WTC11 (cell line): ENCODE results near the gene GAS2L1. TPM values are rescaled to one million over a fixed set of nuclear protein-coding genes. Genes with fewer than 3 reads are reported as not detected.

Experiments
- ATAC-seq: fragments of 200-7000 bp; cut with Tn5 transposase; 2 replicates; pipeline ENCODE4 v1.10.0; 2021; ENCODE audit warnings: mild to moderate bottlenecking, moderate library complexity
- CTCF ChIA-PET: fragments of 300-600 bp; sonication (Branson Sonifier 250); formaldehyde crosslinking; loops from one replicate; lab custom pipeline; 2021; ENCODE audit warnings: antibody characterized with exemption; lab: Charles Lee
- POLR2A ChIA-PET: fragments of 350-600 bp; sonication (Branson Sonifier 250); formaldehyde crosslinking; loops from one replicate; lab custom pipeline; 2021; ENCODE audit warnings: antibody characterized with exemption; lab: Charles Lee
- DNase-seq: peaks from one replicate; pipeline ENCODE4 v3.0.0; 2021; ENCODE audit warnings: low spot score
- H3K27ac Mint-ChIP-seq: 2 replicates; pipeline ENCODE4 v1.8.0; 2021; ENCODE audit warnings: mixed read lengths
- H3K27me3 Mint-ChIP-seq: 2 replicates; pipeline ENCODE4 v1.8.0; 2021; ENCODE audit warnings: low read depth, mild to moderate bottlenecking, moderate library complexity, mixed read lengths
- H3K36me3 Mint-ChIP-seq: 2 replicates; pipeline ENCODE4 v1.8.0; 2021; ENCODE audit warnings: mixed read lengths
- H3K4me1 Mint-ChIP-seq: 2 replicates; pipeline ENCODE4 v1.8.0; 2022; ENCODE audit warnings: mixed read lengths
- H3K4me3 Mint-ChIP-seq: 2 replicates; pipeline ENCODE4 v1.8.0; 2021; ENCODE audit warnings: mild to moderate bottlenecking, moderate library complexity, mixed read lengths
- H3K9me3 Mint-ChIP-seq: 2 replicates; pipeline ENCODE4 v1.8.0; 2021; ENCODE audit warnings: mixed read lengths
- ATF1 ChIP-seq: sonication (generic); formaldehyde crosslinking; IDR thresholded peaks from 2 replicates; pipeline ENCODE4 v1.8.1; 2023; ENCODE audit warnings: mild to moderate bottlenecking, moderate library complexity, missing genetic modification reagents
- CREM ChIP-seq: sonication (generic); formaldehyde crosslinking; IDR thresholded peaks from 2 replicates; pipeline ENCODE4 v1.8.1; 2022; ENCODE audit warnings: mild to moderate bottlenecking, missing genetic modification reagents, moderate library complexity
- EMX1 ChIP-seq: fragments of 250-450 bp; sonication (Bioruptor Pico); IDR thresholded peaks from 2 replicates; pipeline ENCODE4 v1.8.0; 2021; ENCODE audit warnings: mild to moderate bottlenecking
- ESRRA ChIP-seq: sonication (generic); formaldehyde crosslinking; IDR thresholded peaks from 2 replicates; pipeline ENCODE4 v1.8.1; 2022; ENCODE audit warnings: mild to moderate bottlenecking, missing genetic modification reagents, borderline replicate concordance
- ETV6 ChIP-seq: sonication (generic); formaldehyde crosslinking; IDR thresholded peaks from 2 replicates; pipeline ENCODE4 v1.8.1; 2022; ENCODE audit warnings: mild to moderate bottlenecking, missing genetic modification reagents
- FOXK1 ChIP-seq: sonication (generic); formaldehyde crosslinking; IDR thresholded peaks from 2 replicates; pipeline ENCODE4 v1.8.0; 2022; ENCODE audit warnings: mild to moderate bottlenecking, moderate library complexity, missing genetic modification reagents
- IRF2 ChIP-seq: sonication (generic); formaldehyde crosslinking; IDR thresholded peaks from 2 replicates; pipeline ENCODE4 v1.8.0; 2022; ENCODE audit warnings: low read depth, missing genetic modification reagents, borderline replicate concordance
- JAZF1 ChIP-seq: fragments of 250-450 bp; sonication (Bioruptor Pico); IDR thresholded peaks from 2 replicates; pipeline ENCODE4 v1.9.0; 2021; ENCODE audit warnings: moderate library complexity, mild to moderate bottlenecking, inconsistent platforms
- MYBL2 ChIP-seq: sonication (generic); formaldehyde crosslinking; IDR thresholded peaks from 2 replicates; pipeline ENCODE4 v1.8.1; 2023; ENCODE audit warnings: mild to moderate bottlenecking, moderate library complexity, missing genetic modification reagents
- NFATC4 ChIP-seq: fragments of 250-450 bp; sonication (Bioruptor Pico); IDR thresholded peaks from 2 replicates; pipeline ENCODE4 v1.9.0; 2021; ENCODE audit warnings: mild to moderate bottlenecking
- NR2C2 ChIP-seq: sonication (generic); formaldehyde crosslinking; IDR thresholded peaks from 2 replicates; pipeline ENCODE4 v1.8.0; 2022; ENCODE audit warnings: mild to moderate bottlenecking, missing genetic modification reagents
- NR3C1 ChIP-seq: sonication (generic); formaldehyde crosslinking; conservative IDR thresholded peaks from 2 replicates; pipeline ENCODE4 v1.8.1; 2023; ENCODE audit warnings: low read depth, mild to moderate bottlenecking, missing genetic modification reagents
- SMAD4 ChIP-seq: sonication (generic); formaldehyde crosslinking; IDR thresholded peaks from 2 replicates; pipeline ENCODE4 v1.8.0; 2022; ENCODE audit warnings: mild to moderate bottlenecking, missing genetic modification reagents
- SP1 ChIP-seq: sonication (generic); formaldehyde crosslinking; conservative IDR thresholded peaks from 2 replicates; pipeline ENCODE4 v1.8.1; 2022; ENCODE audit warnings: missing genetic modification reagents
- TEAD1 ChIP-seq: sonication (generic); formaldehyde crosslinking; IDR thresholded peaks from 2 replicates; pipeline ENCODE4 v1.8.0; 2022; ENCODE audit warnings: mild to moderate bottlenecking, missing genetic modification reagents
- ZBTB21 ChIP-seq: sonication (generic); formaldehyde crosslinking; IDR thresholded peaks from 2 replicates; pipeline ENCODE4 v1.8.1; 2023; ENCODE audit warnings: mild to moderate bottlenecking, missing genetic modification reagents, borderline replicate concordance
- ZNF396 ChIP-seq: fragments of 250-450 bp; sonication (Bioruptor Pico); IDR thresholded peaks from 2 replicates; pipeline ENCODE4 v1.8.0; 2021; ENCODE audit warnings: mild to moderate bottlenecking, moderate library complexity, borderline replicate concordance
- total RNA-seq: library from RNA; stranded (reverse); gene quantifications from 3 replicates; pipeline ENCODE4 v1.2.3, GENCODE V29; 2021
- TF ChIP-seq, protein P1 (sequence below): fragments of 250-450 bp; sonication (Bioruptor Pico); IDR thresholded peaks from 2 replicates; pipeline ENCODE4 v1.9.0; 2021; ENCODE audit warnings: mild to moderate bottlenecking
- TF ChIP-seq, protein P2 (sequence below): sonication (generic); formaldehyde crosslinking; IDR thresholded peaks from 2 replicates; pipeline ENCODE4 v1.8.1; 2022; ENCODE audit warnings: mild to moderate bottlenecking, moderate library complexity, missing genetic modification reagents
- TF ChIP-seq, protein P3 (sequence below): sonication (generic); formaldehyde crosslinking; IDR thresholded peaks from 2 replicates; pipeline ENCODE4 v1.8.0; 2023; ENCODE audit warnings: missing genetic modification reagents
- TF ChIP-seq, protein P4 (sequence below): sonication (generic); formaldehyde crosslinking; IDR thresholded peaks from 2 replicates; pipeline ENCODE4 v1.8.1; 2023; ENCODE audit warnings: mild to moderate bottlenecking, missing genetic modification reagents, moderate library complexity
- TF ChIP-seq, protein P5 (sequence below): sonication (generic); formaldehyde crosslinking; IDR thresholded peaks from 2 replicates; pipeline ENCODE4 v1.8.0; 2022; ENCODE audit warnings: mild to moderate bottlenecking, missing genetic modification reagents
- TF ChIP-seq, protein P6 (sequence below): sonication (generic); formaldehyde crosslinking; IDR thresholded peaks from 2 replicates; pipeline ENCODE4 v1.8.0; 2022; ENCODE audit warnings: mild to moderate bottlenecking, missing genetic modification reagents
- TF ChIP-seq, protein P7 (sequence below): sonication (generic); formaldehyde crosslinking; IDR thresholded peaks from 2 replicates; pipeline ENCODE4 v1.8.1; 2023; ENCODE audit warnings: mild to moderate bottlenecking, missing genetic modification reagents
- TF ChIP-seq, protein P8 (sequence below): sonication (generic); formaldehyde crosslinking; conservative IDR thresholded peaks from 2 replicates; pipeline ENCODE4 v1.8.1; 2022; ENCODE audit warnings: mild to moderate bottlenecking, missing genetic modification reagents

Gene GAS2L1
- total RNA-seq, 1 experiment from 2014 or later = 19.9 TPM

DNA sequence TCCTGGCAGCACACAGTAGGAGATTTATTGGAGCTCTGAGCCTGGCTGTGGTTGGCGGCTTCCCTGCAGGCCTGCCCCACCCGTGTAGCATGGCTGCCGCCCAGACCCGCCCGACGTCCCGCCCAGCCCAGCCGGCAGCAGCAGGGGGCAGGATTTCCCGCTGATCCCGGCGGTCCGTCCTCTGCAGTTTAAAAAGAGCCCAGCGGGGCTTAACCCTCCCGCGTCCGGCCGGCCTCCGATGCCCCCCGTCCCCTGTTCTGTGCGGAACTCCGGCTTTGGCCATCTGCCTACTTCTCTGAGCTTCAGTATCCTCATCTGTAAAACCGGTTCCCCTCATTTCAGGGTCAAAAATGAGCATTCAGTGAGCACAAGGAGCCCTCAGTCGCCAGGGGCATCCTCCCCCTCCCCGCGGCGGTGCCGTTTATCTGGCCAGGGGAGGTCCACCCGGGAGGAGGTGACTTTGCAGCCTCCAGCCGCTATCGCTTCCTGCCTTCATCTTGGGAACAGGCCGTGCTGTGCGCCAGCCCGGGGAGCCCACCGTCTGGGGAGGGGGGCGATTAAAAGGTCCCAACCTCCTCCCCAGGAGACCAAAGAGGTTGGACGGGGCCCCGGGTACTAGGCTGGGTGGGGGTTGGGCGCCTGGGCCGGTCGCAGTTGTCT, at the start of gene GAS2L1 (continued):
- no peak for TF ChIP-seq NR3C1
- TF ChIP-seq, protein P1, sequence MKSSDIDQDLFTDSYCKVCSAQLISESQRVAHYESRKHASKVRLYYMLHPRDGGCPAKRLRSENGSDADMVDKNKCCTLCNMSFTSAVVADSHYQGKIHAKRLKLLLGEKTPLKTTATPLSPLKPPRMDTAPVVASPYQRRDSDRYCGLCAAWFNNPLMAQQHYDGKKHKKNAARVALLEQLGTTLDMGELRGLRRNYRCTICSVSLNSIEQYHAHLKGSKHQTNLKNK (CRISPR knock-in tag) = no peak
- TF ChIP-seq, protein P2, sequence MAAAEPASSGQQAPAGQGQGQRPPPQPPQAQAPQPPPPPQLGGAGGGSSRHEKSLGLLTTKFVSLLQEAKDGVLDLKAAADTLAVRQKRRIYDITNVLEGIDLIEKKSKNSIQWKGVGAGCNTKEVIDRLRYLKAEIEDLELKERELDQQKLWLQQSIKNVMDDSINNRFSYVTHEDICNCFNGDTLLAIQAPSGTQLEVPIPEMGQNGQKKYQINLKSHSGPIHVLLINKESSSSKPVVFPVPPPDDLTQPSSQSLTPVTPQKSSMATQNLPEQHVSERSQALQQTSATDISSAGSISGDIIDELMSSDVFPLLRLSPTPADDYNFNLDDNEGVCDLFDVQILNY = no peak; the same call in 1 of the 2 replicates
- TF ChIP-seq, protein P3, sequence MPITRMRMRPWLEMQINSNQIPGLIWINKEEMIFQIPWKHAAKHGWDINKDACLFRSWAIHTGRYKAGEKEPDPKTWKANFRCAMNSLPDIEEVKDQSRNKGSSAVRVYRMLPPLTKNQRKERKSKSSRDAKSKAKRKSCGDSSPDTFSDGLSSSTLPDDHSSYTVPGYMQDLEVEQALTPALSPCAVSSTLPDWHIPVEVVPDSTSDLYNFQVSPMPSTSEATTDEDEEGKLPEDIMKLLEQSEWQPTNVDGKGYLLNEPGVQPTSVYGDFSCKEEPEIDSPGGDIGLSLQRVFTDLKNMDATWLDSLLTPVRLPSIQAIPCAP (CRISPR knock-in tag) = no peak
- no peak for TF ChIP-seq ATF1 (CRISPR knock-in tag)
- no peak for TF ChIP-seq NFATC4 (CRISPR knock-in tag)
- TF ChIP-seq ESRRA = no peak
- no peak for TF ChIP-seq MYBL2 (CRISPR knock-in tag)
- no peak for TF ChIP-seq JAZF1 (CRISPR knock-in tag)
- TF ChIP-seq IRF2 = no peak

DNA sequence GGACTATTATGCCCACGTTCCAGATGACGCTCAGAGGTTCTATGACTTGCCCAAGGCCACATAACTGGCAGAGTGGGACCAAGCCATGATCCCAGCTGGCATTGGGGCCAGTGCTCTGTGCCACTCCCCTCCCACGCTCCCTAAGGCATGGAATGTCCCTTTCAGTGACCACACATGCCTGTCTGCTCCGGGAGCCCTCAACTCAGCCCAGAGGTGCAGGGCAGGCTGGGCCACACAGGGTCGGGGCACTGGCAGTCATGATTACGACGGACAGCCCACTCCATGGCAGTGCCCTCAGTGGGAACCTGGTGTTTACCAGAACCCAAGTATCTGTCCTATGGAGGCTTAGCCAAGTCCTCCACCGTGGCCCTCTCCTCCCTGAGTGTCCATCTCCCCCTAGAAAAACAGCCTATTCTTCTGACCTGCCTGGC, 48.7 kb upstream of the GAS2L1 start:
- CTCF ChIA-PET = interaction anchor here (0.8 to 9.0 kb wide), 3 partner anchors 9 to 103 kb away, joined by 3 to 52 read pairs (median 3); no protein-coding TSS in a partner anchor
- peaks cover 3% of the 10 kb centered on the region; the same call in 1 of the 2 replicates for H3K36me3 Mint-ChIP-seq
- H3K4me1 Mint-ChIP-seq = peaks cover 3% of the 10 kb centered on the region; the same call in 1 of the 2 replicates
- POLR2A ChIA-PET = no interaction called here
- no peaks in the 10 kb centered on the region for H3K27me3 Mint-ChIP-seq
- DNase-seq = no peak
- H3K27ac Mint-ChIP-seq = 0 out of 2 replicates have a peak overlapping the region, but pooled peaks have one; percentile 63
- H3K9me3 Mint-ChIP-seq = no peaks in the 10 kb centered on the region
- ATAC-seq = no peak
- no peak for TF ChIP-seq NR3C1
- TF ChIP-seq ZBTB21 (CRISPR knock-in tag) = no peak
- H3K4me3 Mint-ChIP-seq = no peak overlapping the region

DNA sequence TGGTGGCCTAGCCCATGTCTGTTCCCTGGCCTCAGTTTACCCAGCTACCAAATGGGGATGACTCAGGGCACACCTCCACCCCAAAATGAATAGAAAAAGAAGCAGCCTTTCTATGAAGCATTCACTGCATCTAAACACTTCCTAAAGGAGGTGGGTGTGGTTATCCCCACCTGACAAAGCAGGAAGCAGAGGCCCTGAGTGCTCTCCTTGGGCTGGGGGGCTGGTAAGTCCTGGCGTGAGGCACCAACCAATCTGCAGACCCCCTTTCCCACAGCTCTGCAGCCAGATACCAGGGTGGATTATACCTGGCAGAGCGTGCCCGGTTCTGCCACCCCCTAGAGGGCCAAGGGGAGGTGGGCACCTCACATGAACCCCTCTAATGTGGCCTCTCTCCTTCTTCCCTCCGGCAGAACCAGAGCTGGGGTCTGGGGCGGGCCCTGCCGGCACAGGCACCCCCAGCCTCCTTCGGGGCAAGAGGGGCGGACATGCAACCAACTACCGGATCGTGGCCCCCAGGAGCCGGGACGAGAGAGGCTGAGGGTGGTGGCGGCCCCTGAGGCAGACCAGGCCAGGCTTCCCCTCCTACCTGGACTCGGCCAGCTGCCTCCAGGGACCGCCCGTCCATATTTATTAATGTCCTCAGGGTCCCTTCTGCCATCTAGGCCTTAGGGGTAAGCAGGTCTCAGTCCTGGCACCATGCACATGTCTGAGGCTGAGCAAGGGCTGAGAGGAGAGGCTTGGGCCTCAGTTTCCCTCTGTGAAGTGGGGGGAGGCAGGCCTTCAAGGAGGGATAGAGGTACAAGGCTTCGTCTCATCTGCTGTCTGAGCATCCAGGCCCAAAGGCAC, 47.8 kb upstream of the GAS2L1 start:
- no peaks in the 10 kb centered on the region for H3K27me3 Mint-ChIP-seq
- H3K27ac Mint-ChIP-seq = peak overlapping the region; percentile 63; the same call in 1 of the 2 replicates
- H3K4me1 Mint-ChIP-seq = 0 out of 2 replicates have a peak, but pooled peaks cover under 1% of the 10 kb centered on the region
- H3K4me3 Mint-ChIP-seq = no peak overlapping the region
- H3K36me3 Mint-ChIP-seq = peaks cover 3% of the 10 kb centered on the region; the same call in 1 of the 2 replicates
- no peak for ATAC-seq
- no peak for DNase-seq
- no peaks in the 10 kb centered on the region for H3K9me3 Mint-ChIP-seq
- CTCF ChIA-PET = interaction anchor here (0.8 to 9.0 kb wide), 13 partner anchors 8 to 104 kb away, joined by 3 to 52 read pairs (median 4); partner anchors contain the start of genes EWSR1 and RHBDD3
- POLR2A ChIA-PET = no interaction called here
- no peak for TF ChIP-seq TEAD1 (CRISPR knock-in tag)
- TF ChIP-seq JAZF1 (CRISPR knock-in tag) = no peak
- TF ChIP-seq EMX1 (CRISPR knock-in tag) = no peak
- TF ChIP-seq, protein P4, sequence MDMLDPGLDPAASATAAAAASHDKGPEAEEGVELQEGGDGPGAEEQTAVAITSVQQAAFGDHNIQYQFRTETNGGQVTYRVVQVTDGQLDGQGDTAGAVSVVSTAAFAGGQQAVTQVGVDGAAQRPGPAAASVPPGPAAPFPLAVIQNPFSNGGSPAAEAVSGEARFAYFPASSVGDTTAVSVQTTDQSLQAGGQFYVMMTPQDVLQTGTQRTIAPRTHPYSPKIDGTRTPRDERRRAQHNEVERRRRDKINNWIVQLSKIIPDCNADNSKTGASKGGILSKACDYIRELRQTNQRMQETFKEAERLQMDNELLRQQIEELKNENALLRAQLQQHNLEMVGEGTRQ (CRISPR knock-in tag) = no peak
- no peak for TF ChIP-seq SMAD4 (CRISPR knock-in tag)
- TF ChIP-seq, protein P5, sequence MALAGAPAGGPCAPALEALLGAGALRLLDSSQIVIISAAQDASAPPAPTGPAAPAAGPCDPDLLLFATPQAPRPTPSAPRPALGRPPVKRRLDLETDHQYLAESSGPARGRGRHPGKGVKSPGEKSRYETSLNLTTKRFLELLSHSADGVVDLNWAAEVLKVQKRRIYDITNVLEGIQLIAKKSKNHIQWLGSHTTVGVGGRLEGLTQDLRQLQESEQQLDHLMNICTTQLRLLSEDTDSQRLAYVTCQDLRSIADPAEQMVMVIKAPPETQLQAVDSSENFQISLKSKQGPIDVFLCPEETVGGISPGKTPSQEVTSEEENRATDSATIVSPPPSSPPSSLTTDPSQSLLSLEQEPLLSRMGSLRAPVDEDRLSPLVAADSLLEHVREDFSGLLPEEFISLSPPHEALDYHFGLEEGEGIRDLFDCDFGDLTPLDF = no peak
- TF ChIP-seq FOXK1 (CRISPR knock-in tag) = no peak
- TF ChIP-seq, protein P6, sequence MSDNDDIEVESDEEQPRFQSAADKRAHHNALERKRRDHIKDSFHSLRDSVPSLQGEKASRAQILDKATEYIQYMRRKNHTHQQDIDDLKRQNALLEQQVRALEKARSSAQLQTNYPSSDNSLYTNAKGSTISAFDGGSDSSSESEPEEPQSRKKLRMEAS (CRISPR knock-in tag) = no peak
- TF ChIP-seq ETV6 (CRISPR knock-in tag) = no peak
- TF ChIP-seq IRF2 = no peak
- no peak for TF ChIP-seq ZNF396 (CRISPR knock-in tag)
- TF ChIP-seq, protein P7, sequence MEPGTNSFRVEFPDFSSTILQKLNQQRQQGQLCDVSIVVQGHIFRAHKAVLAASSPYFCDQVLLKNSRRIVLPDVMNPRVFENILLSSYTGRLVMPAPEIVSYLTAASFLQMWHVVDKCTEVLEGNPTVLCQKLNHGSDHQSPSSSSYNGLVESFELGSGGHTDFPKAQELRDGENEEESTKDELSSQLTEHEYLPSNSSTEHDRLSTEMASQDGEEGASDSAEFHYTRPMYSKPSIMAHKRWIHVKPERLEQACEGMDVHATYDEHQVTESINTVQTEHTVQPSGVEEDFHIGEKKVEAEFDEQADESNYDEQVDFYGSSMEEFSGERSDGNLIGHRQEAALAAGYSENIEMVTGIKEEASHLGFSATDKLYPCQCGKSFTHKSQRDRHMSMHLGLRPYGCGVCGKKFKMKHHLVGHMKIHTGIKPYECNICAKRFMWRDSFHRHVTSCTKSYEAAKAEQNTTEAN (CRISPR knock-in tag) = no peak
- TF ChIP-seq ZBTB21 (CRISPR knock-in tag) = no peak
- TF ChIP-seq CREM (CRISPR knock-in tag) = no peak
- TF ChIP-seq NR2C2 = no peak
- TF ChIP-seq SP1 (CRISPR knock-in tag) = no peak
- TF ChIP-seq, protein P8, sequence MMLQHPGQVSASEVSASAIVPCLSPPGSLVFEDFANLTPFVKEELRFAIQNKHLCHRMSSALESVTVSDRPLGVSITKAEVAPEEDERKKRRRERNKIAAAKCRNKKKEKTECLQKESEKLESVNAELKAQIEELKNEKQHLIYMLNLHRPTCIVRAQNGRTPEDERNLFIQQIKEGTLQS = no peak
